Adipocyte (in vitro differentiated cells): ENCODE measurements around the gene RAET1G.
"Not testable (repeated sequence)": the region's sequence is repeated elsewhere in the genome, so short reads cannot be mapped to it uniquely, and the experiment has no call there.

Source experiments
- DNase-seq: peaks from one replicate; pipeline ENCODE4 v3.0.0-alpha.2; 2015; ENCODE audit warnings: low read depth
- H3K27me3 ChIP-seq: replicated peaks from 2 replicates; pipeline ENCODE4 v1.7.0; 2013; ENCODE audit warnings: mild to moderate bottlenecking, low read length, moderate library complexity; ENCODE audit not compliant: control insufficient read depth, insufficient read depth
- H3K36me3 ChIP-seq: 2 replicates; pipeline ENCODE4 v1.7.0; 2013; ENCODE audit warnings: low read length, mild to moderate bottlenecking, moderate library complexity; ENCODE audit not compliant: control insufficient read depth, insufficient read depth, severe bottlenecking
- H3K4me1 ChIP-seq: 2 replicates; pipeline ENCODE4 v1.7.0; 2013; ENCODE audit warnings: mild to moderate bottlenecking, low read length, moderate library complexity; ENCODE audit not compliant: control insufficient read depth, insufficient read depth
- H3K4me3 ChIP-seq: 2 replicates; pipeline ENCODE4 v1.7.0; 2013; ENCODE audit warnings: mild to moderate bottlenecking, low read length, moderate library complexity
- H3K9ac ChIP-seq: 2 replicates; pipeline ENCODE4 v1.7.0; 2013; ENCODE audit warnings: mild to moderate bottlenecking, low read length, moderate library complexity
- H3K9me3 ChIP-seq: 2 replicates; pipeline ENCODE4 v1.7.0; 2013; ENCODE audit warnings: mild to moderate bottlenecking, low read length, moderate library complexity; ENCODE audit not compliant: control insufficient read depth

RAET1G gene

DNA sequence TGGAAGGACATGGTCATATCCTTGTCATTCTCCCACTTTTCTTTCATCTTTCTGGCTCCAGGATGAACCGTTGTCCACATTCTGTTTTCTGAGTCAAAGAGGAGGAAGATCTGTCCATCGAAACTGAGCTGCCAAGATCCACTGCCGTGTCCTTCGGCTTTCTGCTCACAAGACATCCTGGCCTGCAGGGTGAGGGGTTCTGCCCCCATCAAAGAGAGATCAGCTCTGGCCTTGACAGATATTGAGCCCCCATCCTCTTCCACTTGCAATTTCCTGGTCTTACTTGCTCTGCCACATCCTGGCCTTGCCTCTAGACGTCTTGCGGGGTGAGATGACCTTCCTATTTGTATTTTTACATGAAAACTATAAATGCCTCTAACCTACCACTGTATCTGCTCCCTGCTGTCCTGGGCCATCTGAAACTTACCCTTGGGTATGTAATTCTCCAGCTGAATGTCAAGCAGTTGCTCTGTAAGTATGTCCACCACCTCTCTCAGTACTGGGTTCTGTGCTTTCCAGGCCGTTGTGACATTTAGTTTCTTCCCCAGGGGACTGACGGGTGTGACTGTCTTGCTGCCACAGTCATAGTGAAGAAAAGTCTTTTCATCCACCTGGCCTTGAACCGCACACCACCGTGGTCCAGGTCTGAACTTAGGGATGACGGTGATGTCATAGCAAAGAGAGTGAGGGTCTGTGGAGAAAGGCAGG, 3.6 kb downstream of the RAET1G start:
- H3K4me3 ChIP-seq, DNase-seq, H3K4me1 ChIP-seq, H3K36me3 ChIP-seq, H3K9me3 ChIP-seq, H3K27me3 ChIP-seq, H3K9ac ChIP-seq: not testable (repeated sequence)

DNA sequence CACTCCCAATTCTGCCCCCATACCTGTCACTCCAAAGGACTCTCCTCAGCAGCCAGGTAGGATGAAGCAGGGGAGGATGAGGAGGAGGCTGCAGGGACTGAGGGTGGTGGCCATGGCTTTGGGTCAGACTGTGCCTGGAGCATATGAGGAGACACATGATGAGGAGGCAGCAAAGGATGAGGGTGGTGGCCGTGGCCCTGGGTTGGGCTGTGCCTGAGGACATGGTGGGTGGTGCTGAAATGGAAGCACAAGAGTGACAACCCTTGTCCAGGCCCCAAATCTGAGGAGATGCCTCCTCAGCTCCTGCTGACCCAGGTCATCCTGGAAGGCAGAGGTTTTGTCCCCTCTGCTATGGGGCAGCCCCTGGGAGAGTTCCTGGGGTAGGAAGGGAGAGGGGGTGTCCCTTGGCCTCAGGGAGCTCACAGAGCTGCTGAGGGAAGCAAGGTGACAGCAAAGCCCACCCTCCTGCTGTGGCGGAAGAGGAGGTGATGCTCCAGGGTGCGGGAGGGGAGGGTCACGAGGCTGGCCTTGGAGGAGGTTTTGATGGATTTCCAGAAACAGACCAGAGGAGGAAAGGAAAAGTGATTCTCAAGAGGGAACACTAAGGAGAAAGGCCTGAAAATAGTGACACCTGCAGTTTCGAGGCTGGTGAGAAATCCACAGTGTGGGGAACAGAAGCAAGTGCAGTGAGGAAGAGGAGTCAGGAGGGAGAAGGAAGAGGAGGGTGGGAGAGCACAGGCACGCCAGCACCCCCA, 4.6 kb downstream of the RAET1G start:
- no peaks in the 10 kb centered on the region for H3K9me3 ChIP-seq
- peaks cover 2% of the 10 kb centered on the region for H3K4me1 ChIP-seq
- H3K36me3 ChIP-seq = no peaks in the 10 kb centered on the region
- no peak for DNase-seq
- no peak overlapping the region for H3K4me3 ChIP-seq
- H3K27me3 ChIP-seq = peaks cover 3% of the 10 kb centered on the region
- no peak overlapping the region for H3K9ac ChIP-seq

DNA sequence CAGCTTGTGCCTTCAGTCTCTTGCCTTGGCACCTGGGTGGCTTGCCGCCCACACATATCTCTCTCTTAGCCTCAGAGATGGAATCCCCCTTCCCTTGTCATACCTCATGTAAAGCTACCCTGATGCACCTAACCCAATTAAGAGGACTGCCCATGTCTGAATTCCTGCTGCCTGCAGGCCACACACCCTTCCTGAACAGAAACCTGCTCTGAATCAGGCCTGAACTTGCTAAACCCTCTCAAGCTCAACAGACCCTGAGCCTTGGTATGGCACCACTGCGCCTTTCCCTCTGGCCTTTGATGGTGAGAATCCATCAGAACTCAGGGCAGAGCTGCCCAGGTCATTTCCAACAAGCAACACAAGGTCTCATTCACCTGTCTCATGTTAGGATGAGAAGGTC, 5.2 kb downstream of the RAET1G start:
- H3K36me3 ChIP-seq = no peaks in the 10 kb centered on the region
- no peak overlapping the region for H3K9ac ChIP-seq
- H3K27me3 ChIP-seq = peaks cover 3% of the 10 kb centered on the region
- H3K9me3 ChIP-seq = no peaks in the 10 kb centered on the region
- H3K4me1 ChIP-seq = no peaks in the 10 kb centered on the region
- H3K4me3 ChIP-seq = no peak overlapping the region
- DNase-seq = no peak

DNA sequence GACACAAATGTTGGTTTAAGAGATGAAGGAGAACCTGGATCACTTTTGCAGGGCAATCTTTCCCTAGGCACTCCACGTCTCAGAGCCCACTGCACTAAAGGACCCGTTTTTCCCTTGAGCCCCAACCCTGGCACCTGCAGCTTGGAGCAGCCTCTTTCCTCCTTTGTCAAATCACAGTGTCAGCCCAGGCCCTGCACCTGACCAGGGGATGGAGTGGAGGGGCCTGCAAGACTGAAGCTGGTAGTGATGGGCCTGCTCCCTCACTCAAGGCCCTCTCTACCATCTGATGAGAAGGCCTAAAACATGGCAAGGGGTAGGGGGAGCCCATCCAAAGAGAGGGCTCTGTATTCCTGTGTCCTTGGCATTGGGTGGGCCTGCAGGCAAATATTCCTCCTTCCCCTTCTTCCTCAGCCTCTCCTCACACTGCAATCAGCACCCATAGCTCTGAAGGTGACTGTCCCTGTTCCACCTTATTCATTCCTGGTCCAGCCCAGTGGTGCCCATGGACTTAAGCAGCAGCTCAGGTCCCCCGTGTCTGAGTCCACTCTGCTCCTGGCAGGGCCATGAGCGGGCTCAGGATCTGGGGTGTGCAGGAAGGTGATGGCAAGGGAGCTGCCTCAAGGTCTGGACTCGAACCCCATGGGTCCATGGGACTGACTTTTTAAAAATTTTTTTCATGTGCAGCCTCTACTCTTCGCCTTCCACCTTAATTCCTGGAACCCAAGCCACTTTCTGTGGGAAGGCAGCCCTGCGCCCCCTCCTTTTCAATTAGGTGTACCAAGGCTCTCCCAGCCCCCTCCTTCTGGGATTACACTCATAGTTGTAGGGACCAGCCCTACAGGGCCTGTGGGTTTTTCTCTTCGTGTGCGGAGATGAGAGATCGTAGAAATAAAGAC, 6.7 kb downstream of the RAET1G start:
- no peaks in the 10 kb centered on the region for H3K27me3 ChIP-seq
- DNase-seq = no peak
- no peaks in the 10 kb centered on the region for H3K36me3 ChIP-seq
- H3K4me3 ChIP-seq = no peak overlapping the region
- H3K9me3 ChIP-seq = no peaks in the 10 kb centered on the region
- no peaks in the 10 kb centered on the region for H3K4me1 ChIP-seq
- H3K9ac ChIP-seq = no peak overlapping the region

DNA sequence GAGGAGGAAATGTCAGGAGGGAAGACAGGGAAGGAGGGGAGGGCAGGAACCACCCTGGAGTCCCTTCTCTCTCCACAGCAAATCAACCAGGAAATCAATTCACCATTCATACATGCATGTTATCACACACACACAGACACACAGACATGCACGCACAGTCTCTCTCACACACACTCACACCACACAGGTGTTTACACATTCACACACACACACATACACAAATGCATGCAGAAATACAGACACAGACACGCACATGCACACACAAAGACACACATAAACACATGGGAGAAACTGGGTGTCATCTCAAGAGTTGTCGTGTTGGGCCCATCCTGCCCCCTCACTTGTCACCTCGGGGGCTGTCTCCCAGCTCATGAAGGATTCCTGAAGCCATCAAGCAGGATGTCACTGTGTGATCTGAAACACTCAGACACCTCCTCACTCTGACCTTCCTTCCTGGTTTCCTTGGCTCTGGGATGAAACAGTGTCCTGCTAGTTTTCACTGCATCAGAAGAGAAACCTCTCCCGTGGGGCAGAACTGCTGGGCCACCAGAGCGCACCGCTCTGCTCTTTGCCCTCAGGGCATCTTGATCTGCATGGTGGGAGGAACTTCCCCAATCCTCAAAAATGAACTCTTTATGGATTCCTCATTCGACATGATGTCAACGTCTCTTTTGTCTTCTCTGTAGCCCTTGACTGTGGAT, 9.2 kb downstream of the RAET1G start:
- Histone ChIP-seq H3K27me3 (no peaks in the 10 kb centered on the region), H3K9ac (no peak overlapping the region), H3K4me1 (no peaks in the 10 kb centered on the region), H3K36me3 (no peaks in the 10 kb centered on the region), H3K4me3 (no peak overlapping the region), H3K9me3 (peaks cover 3% of the 10 kb centered on the region)
- no peak for DNase-seq

DNA sequence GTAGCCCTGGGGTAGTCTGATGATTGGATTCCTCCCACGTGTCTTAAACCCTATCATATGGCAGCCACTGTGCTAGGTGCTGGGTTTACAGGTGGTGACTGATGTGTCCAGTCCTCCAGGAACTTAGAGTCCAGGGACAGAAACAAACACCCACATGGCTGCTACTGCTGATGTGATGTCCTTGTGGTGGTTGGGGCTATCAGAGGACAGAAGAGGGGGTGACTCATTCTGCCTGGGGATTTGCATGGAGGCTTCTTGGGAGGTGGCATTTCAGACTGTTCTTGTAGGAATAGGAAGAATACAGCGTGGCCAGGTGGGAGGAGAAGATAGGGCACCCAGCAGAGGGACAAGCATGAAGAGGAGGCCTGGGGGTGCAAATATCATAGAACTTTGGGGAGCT, 9.8 kb downstream of the RAET1G start:
- Histone ChIP-seq H3K36me3 (no peaks in the 10 kb centered on the region), H3K4me1 (no peaks in the 10 kb centered on the region), H3K9ac (no peak overlapping the region), H3K27me3 (no peaks in the 10 kb centered on the region), H3K9me3 (peaks cover 8% of the 10 kb centered on the region), H3K4me3 (no peak overlapping the region)
- no peak for DNase-seq

DNA sequence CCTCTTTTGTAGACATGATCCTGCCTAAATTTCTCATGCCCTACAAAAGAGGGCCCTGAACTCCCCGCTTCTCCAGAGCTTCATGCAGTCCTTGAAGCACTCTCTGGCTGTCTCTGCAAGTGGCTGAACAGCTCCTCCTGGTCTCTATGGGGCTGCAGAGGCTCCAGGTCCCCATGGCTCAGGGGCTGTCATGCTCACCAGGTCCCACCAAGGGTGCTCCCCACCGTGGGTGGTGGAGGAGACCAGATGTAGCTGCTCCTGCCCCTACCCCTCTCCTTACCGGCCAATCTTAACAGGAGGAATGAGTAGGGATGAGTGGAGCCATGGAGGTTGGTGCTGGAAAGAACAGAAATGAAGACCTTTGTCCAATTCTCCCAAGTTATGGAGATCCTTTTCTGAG, 10.2 kb downstream of the RAET1G start:
- not testable (repeated sequence) for H3K9ac ChIP-seq, H3K36me3 ChIP-seq, H3K9me3 ChIP-seq, H3K27me3 ChIP-seq, H3K4me3 ChIP-seq, H3K4me1 ChIP-seq, DNase-seq

DNA sequence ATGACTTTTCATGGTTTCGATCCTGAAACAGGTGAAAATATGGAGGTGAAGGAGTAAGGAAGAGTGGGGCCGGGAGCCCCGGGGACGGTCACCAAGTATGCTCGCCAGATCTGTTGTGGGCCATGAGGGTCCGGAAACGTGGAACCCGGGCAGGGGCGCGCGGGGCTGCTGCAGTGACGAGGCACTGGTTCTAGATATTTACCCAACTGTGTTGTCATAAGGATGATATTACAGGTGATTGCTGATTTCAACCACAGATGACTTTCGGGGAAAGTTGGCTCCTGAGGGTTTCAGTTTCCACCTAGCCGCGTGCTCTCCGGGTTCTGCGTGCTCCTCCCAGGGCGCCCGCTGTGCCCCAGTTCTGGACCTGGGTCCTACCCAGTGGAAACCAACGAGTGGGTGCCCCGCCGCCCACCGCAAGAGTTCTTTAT, 12.2 kb downstream of the RAET1G start:
- no peaks in the 10 kb centered on the region for H3K4me1 ChIP-seq
- no peaks in the 10 kb centered on the region for H3K36me3 ChIP-seq
- H3K27me3 ChIP-seq = no peaks in the 10 kb centered on the region
- no peak for DNase-seq
- H3K4me3 ChIP-seq = no peak overlapping the region
- peaks cover 8% of the 10 kb centered on the region for H3K9me3 ChIP-seq
- no peak overlapping the region for H3K9ac ChIP-seq

DNA sequence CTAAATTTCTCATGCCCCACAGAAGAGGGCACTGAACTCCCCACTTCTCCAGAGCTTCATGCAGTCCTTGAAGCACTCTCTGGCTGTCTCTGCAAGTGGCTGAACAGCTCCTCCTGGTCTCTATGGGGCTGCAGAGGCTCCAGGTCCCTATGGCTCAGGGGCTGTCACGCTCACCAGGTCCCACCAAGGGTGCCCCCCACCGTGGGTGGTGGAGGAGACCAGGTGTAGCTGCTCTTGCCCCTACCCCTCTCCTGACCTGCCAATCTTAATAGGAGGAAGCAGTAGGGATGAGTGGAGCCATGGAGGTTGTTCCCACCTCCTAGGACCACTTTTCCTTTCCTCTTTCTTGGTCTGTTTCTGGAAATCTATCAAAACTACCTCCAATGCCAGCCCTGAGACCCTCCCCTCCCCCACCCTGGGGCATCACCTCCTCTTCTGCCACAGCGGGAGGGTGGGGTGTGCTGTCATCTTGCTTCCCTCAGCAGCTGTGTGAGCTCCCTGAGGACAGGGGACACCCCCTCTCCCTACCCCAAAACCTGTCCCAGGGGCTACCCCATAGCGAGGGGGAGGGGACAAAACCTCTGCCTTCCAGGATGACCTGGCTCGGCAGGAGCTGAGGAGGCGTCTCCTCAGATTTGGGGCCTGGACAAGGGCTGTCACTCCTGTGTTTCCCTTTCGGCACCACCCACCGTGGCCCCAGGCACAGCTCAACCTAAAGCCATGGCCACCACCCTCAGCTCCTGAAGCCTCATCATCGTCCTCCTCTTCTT, 13.0 kb downstream of the RAET1G start:
- H3K4me3 ChIP-seq = no peak overlapping the region
- H3K27me3 ChIP-seq = no peaks in the 10 kb centered on the region
- peaks cover 8% of the 10 kb centered on the region for H3K9me3 ChIP-seq
- H3K36me3 ChIP-seq = no peaks in the 10 kb centered on the region
- no peak overlapping the region for H3K9ac ChIP-seq
- H3K4me1 ChIP-seq = no peaks in the 10 kb centered on the region
- DNase-seq = no peak

DNA sequence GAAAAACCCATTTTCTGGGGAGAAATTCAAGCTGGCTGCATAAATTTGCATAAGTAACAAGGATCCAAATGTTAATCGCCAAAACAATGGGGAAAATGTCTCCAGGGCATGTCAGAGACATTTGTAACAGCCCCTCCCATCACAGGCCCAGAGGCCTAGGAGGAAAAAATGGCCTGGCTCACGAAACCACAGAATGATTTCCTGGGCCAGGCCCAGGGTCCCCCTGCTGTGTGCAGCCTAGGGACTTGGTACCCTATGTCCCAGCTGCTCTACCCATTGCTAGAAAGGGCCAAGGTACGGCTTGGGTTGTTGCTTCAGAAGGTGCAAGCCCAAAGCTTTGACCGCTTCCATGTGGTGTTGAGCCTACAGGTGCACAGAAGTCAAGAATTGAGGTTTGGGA, 14.4 kb downstream of the RAET1G start:
- not testable (repeated sequence) for DNase-seq, H3K9ac ChIP-seq, H3K9me3 ChIP-seq, H3K27me3 ChIP-seq, H3K36me3 ChIP-seq, H3K4me3 ChIP-seq, H3K4me1 ChIP-seq
